Measurements from ENCODE around the gene GGN. TPM values are rescaled to one million over a fixed set of nuclear protein-coding genes. Genes with fewer than 3 reads are reported as not detected.

GGN gene
- total RNA-seq, 1 donor = 0.86 TPM

GRCh38 chr19:38337360-38337653 is 50.5 kb downstream of the GGN start:
- peak overlapping the region; percentile 95 for H3K4me3 ChIP-seq (ENCODE audit: low read depth, low read length)
- no peak for DNase-seq (ENCODE audit: low read depth)
- no peak for TF ChIP-seq CTCF (IDR thresholded peaks at IDR 0.05; ENCODE audit: insufficient read depth, low read depth, low read length)

- no peak for TF ChIP-seq CTCF (IDR thresholded peaks at IDR 0.05; ENCODE audit: insufficient read depth, low read depth, low read length)
These were observed 51.0 kb downstream of the GGN start for GRCh38 chr19:38336638-38337359.

GRCh38 chr19:38335949-38336637 is 51.7 kb downstream of the GGN start:
- H3K4me3 ChIP-seq (ENCODE audit: low read depth, low read length) = peak overlapping the region; percentile 95
- DNase-seq (ENCODE audit: low read depth) = peak; percentile 96
- TF ChIP-seq CTCF (IDR thresholded peaks at IDR 0.05; ENCODE audit: insufficient read depth, low read depth, low read length) = no peak

More at GRCh38 chr19:38336638-38337359, 51.0 kb downstream of the GGN start:
- H3K4me3 ChIP-seq (ENCODE audit: low read depth, low read length) = peak overlapping the region; percentile 95
- DNase-seq (ENCODE audit: low read depth) = peak; percentile 92

Other genes starting within 250 kb of the GGN start
- gene DPF1, start 163.8 kb downstream of the GGN start, total RNA-seq = 1.7 and 3.5 TPM in 2 replicates
- gene PPP1R14A, start 131.7 kb downstream of the GGN start, total RNA-seq = 1.3 and 8.7 TPM in 2 replicates
- 3.5 and 5.5 TPM in 2 replicates for gene SPINT2, start 123.5 kb downstream of the GGN start, total RNA-seq
- 1.3 and 3.2 TPM in 2 replicates for gene C19orf33, start 83.8 kb downstream of the GGN start, total RNA-seq
- gene YIF1B, start 72.1 kb downstream of the GGN start, total RNA-seq = 50.1 and 65.7 TPM in 2 replicates
- 8.6 and 9.3 TPM in 2 replicates for gene KCNK6, start 68.2 kb downstream of the GGN start, total RNA-seq
- 1.3 and 1.7 TPM in 2 replicates for gene CATSPERG, start 52.2 kb downstream of the GGN start, total RNA-seq
- gene PSMD8, start 13.5 kb downstream of the GGN start, total RNA-seq = 277 and 299 TPM in 2 replicates
- 3.9 TPM in 2 replicates for gene SPRED3, start 663 bp upstream of the GGN start, total RNA-seq
- 7.8 and 10.3 TPM in 2 replicates for gene FAM98C, start 15.1 kb upstream of the GGN start, total RNA-seq
- not detected in 2 replicates for gene RASGRP4, start 38.2 kb upstream of the GGN start, total RNA-seq
- under 0.01 TPM in 2 replicates for gene RYR1, start 45.7 kb upstream of the GGN start, total RNA-seq
- gene MAP4K1, start 229.9 kb upstream of the GGN start, total RNA-seq = 0.32 TPM in 1 of 2 replicates, not detected in the other
- gene EIF3K, start 231.2 kb upstream of the GGN start, total RNA-seq = 152 and 257 TPM in 2 replicates